Lung (tissue), 12 donors: Measurements from ENCODE around the gene KCNG4. TPM values are rescaled to one million over a fixed set of nuclear protein-coding genes. Genes with fewer than 3 reads are reported as not detected.
A peak's percentile ranks its signal among the peaks of the same experiment; 100 is the strongest.

Experiments
- ATAC-seq: fragments of 200-7000 bp; cut with Tn5 transposase; one replicate; pipeline ENCODE4 v1.9.1; 2020; ENCODE audit warnings: moderate number of reproducible peaks; ENCODE audit not compliant: insufficient read depth, low FRiP score
- DNase-seq, 3 donors: peaks; one replicate each; pipeline ENCODE4 v3.0.0-alpha.2; 2013 to 2017
- H3K27ac ChIP-seq, 2 donors: one replicate each; pipeline ENCODE4 v1.5.1; 2013; ENCODE audit warnings: mild to moderate bottlenecking in 2 of 2, moderate library complexity in 2 of 2, control low read depth in 1 of 2, inconsistent platforms in 1 of 2, low read depth in 1 of 2, low read length in 1 of 2
- H3K27me3 ChIP-seq, 3 donors: one replicate each; pipeline ENCODE4 v1.5.1; 2013; ENCODE audit warnings: low read length in 2 of 3; ENCODE audit not compliant: control insufficient read depth in 3 of 3, insufficient read depth in 3 of 3
- H3K36me3 ChIP-seq, 4 donors: one replicate each; pipeline ENCODE4 v1.5.1; 2013; ENCODE audit warnings: low read length in 4 of 4, mild to moderate bottlenecking in 1 of 4, moderate library complexity in 1 of 4; ENCODE audit not compliant: control insufficient read depth in 4 of 4, insufficient read depth in 4 of 4
- H3K4me1 ChIP-seq, 5 donors: one replicate each; pipeline ENCODE4 v1.5.1; 2013; ENCODE audit warnings: low read length in 5 of 5, mild to moderate bottlenecking in 2 of 5, moderate library complexity in 1 of 5; ENCODE audit not compliant: control insufficient read depth in 5 of 5, insufficient read depth in 5 of 5
- H3K4me3 ChIP-seq: one replicate; pipeline ENCODE4 v1.5.1; 2013; ENCODE audit warnings: mild to moderate bottlenecking, control low read depth, moderate library complexity
- H3K9ac ChIP-seq, 2 donors: one replicate each; pipeline ENCODE4 v1.5.1; 2013; ENCODE audit warnings: low read length in 2 of 2, control low read depth in 1 of 2; ENCODE audit not compliant: insufficient read depth in 1 of 2
- H3K9me3 ChIP-seq, 4 donors: one replicate each; pipeline ENCODE4 v1.5.1; 2013; ENCODE audit warnings: low read length in 3 of 4, mild to moderate bottlenecking in 1 of 4, moderate library complexity in 1 of 4; ENCODE audit not compliant: control insufficient read depth in 4 of 4, insufficient read depth in 3 of 4
- CTCF ChIP-seq: IDR thresholded peaks from 2 replicates; pipeline ENCODE4 v1.5.1; 2012; ENCODE audit warnings: mild to moderate bottlenecking; ENCODE audit errors: control extremely low read depth, extremely low read depth
- WGBS, 2 donors: extraction: QIAGEN DNeasy Blood & Tissue Kit; methylation state at CpG; one replicate each; pipeline ENCODE4 v1.1.7; 2013; 5-methylcytosine and 5-hydroxymethylcytosine counted together
- polyA plus RNA-seq, 2 donors: library from polyadenylated mRNA; stranded (reverse); fragments of 200-250 nt; gene quantifications; one replicate each; pipeline ENCODE4 v1.2.1, GENCODE V29; 2013
- total RNA-seq, 2 donors: library from RNA; depleted of rRNA in 1 of 2; stranded (reverse); fragments of >200 nt in 1 of 2; gene quantifications; one replicate each; pipeline ENCODE4 v1.2.1, GENCODE V29; 2014 to 2021
- donor health status: control.
- donor health status: control.
- donor health status: Bipolar disorder and iron deficiency.
- donor health status: healthy.
- donor health status: DM: yes; HTN: yes; CAD: no.

KCNG4 gene
- total and polyA plus RNA-seq, 4 donors = not detected

GRCh38 chr16:84183911-84184591 lies 55.8 kb downstream of the KCNG4 start:
- no peaks in the 10 kb centered on the region for H3K9me3 ChIP-seq
- 79 to 87% methylated on average over 11 of the region's 11 CpGs for WGBS, 2 donors
- H3K4me1 ChIP-seq = peaks cover 0 to 12% (median 0%) of the 10 kb centered on the region in 5 donors
- no peak for DNase-seq
- TF ChIP-seq CTCF = no peak
- no peak overlapping the region for H3K4me3 ChIP-seq
- no peaks in the 10 kb centered on the region for H3K27me3 ChIP-seq
- H3K36me3 ChIP-seq = peaks cover under 1 to 45% (median 19%) of the 10 kb centered on the region in 4 donors
- H3K27ac ChIP-seq = peak overlapping the region; percentile 12 to 27
- no peak for ATAC-seq
- no peak overlapping the region for H3K9ac ChIP-seq

GRCh38 chr16:84183572-84183875 lies 56.3 kb downstream of the KCNG4 start:
- no peak for TF ChIP-seq CTCF
- H3K9ac ChIP-seq = no peak overlapping the region
- 87 to 91% methylated on average over 5 of the region's 5 CpGs for WGBS, 2 donors
- no peaks in the 10 kb centered on the region for H3K9me3 ChIP-seq
- H3K4me3 ChIP-seq = no peak overlapping the region
- peaks cover 3 to 49% (median 19%) of the 10 kb centered on the region in 4 donors for H3K36me3 ChIP-seq
- no peaks in the 10 kb centered on the region for H3K27me3 ChIP-seq
- peaks cover 0 to 12% (median 0%) of the 10 kb centered on the region in 5 donors for H3K4me1 ChIP-seq
- ATAC-seq = no peak
- no peak for DNase-seq
- no peak overlapping the region for H3K27ac ChIP-seq

GRCh38 chr16:84182680-84183571 lies 56.9 kb downstream of the KCNG4 start:
- Histone ChIP-seq H3K36me3 (peaks cover 3 to 54% (median 20%) of the 10 kb centered on the region in 4 donors), H3K27ac (no peak overlapping the region), H3K27me3 (no peaks in the 10 kb centered on the region), H3K4me1 (peaks cover 0 to 12% (median 0%) of the 10 kb centered on the region in 5 donors), H3K4me3 (no peak overlapping the region), H3K9me3 (no peaks in the 10 kb centered on the region), H3K9ac (no peak overlapping the region)
- ATAC-seq = no peak
- no peak for DNase-seq
- 96% methylated on average over 26 of the region's 26 CpGs for WGBS, 2 donors
- TF ChIP-seq CTCF = no peak
